ENCODE data around the gene PCDHGA8.

Gene PCDHGA8

DNA sequence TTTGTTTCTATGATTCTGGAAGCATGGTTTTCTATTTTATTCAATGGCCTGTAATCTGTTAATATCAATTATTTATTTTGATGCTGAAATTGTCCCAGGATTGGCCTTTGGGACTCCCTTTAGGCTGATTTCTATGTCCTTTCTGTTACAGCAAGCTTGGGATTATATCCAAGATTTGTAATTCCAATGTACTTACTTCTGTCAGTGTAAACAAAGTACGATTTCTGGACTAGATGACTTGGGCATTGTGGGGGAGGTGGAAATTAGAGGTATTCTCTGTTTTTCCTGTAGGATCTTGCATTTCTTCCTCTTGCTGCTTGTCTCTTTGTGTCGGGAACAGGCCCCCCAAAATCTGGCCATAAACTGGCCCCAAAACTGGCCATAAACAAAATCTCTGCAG lies 41.6 kb downstream of the PCDHGA8 start:
- no peak for DNase-seq

DNA sequence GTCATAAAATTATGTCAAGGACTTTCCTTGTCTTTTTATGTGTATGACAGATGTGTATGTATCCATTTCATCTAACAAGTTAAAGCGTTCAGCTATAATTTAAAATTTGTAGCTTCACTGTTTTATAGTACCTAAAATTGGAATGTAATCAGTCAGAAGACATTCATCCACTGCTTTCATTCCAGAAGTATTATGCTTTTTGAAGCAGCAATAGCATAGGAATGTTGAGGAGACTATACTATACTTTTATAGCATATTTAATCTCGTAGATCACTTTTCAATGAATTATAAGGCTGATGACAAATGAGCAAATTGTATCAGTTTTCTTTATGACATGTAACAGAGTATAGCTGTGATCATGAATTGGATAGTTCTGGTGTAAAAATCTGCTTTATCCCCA lies 44.8 kb downstream of the PCDHGA8 start:
- DNase-seq = no peak

DNA sequence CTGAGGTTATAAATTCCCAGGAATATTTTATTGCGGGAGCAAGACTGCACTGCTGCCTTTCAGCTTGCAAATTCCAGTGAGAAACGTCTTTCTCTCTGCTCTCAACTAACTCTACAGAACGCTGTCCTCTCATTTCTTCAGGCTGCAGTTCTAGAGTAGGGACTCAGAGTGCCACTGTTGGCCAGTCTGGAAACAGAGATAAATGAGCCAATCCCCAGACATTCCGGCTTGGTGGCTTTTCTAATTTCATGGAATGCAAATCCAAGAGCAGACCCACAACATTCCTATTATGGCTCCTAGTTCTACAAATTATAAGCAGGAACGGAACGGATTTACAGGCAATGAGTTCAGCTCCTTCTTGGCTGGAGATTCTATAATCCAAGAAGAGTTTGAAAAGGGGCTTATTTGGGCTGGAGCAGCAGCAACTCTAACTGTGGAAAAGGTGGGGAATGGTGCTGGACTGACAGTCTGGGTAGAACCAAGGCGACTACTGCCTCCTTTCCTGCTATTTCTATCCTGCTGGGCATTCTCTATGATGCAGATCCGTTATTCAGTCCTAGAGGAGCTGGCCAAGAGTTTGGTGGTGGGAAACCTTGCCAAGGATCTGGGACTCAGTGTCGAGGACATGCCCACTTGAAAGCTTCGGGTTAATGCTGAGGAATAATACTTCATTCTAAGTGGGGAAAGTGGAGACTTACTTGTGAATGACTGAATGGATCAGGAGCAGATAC lies 47.1 kb downstream of the PCDHGA8 start:
- no peak for DNase-seq

DNA sequence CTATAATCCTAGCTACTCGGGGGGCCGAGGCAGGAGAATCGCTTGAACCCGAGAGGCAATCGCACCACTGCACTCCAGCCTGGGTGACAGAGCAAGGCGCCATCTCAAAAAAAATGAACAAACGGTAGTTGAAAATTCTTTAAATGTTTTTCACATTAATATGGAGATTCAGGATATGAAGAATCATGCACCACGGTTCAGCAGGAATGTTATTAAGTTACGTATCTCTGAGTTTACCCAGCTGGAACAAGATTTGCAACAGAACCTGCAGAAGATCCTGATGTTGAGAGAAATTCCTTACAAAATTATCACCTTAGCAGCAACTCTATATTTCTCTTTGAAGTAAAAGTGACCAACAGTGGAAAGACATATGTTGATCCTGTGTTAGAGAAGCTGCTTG lies 47.9 kb downstream of the PCDHGA8 start:
- DNase-seq = no peak

DNA sequence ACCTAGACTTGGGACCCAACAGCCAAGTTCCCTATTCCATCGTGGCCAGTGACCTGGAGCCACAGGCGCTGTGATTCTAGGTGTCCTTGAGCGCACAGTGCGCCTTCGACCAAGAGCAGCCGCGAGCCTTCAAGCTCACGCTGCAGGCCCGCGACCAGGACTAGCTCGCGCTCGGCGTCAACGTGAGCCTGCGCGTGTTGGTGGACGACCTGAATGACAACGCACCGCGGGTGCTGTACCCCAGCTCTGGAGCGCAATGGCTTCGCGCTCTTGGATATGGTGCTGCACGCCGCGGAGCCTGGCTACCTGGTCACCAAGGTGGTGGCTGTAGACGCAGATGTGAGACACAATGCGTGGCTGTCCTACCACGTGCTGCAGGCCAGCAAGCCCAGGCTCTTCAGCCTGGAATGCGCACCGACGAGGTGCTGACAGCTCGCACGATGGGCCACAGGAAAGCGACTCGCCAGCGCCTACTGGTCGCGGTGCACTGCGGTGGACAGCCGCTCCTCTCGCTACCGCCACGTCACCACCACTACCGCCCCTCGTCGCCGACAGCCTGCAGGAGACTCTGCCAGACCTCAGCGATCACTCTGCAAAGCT lies 49.2 kb downstream of the PCDHGA8 start:
- DNase-seq = no peak

All from NCI-H1694 (cell line).